Fibroblast of lung (primary cell): Measurements from ENCODE around the gene KIF19. TPM values are rescaled to one million over a fixed set of nuclear protein-coding genes. Genes with fewer than 3 reads are reported as not detected.

Experiments used
- DNase-seq, 2 donors: peaks; one replicate each; pipeline versions ENCODE4 v3.0.0 to v3.0.0-alpha.2; 2010; ENCODE audit warnings: low read depth in 2 of 2
- H2AFZ ChIP-seq: 2 replicates; pipeline ENCODE4 v1.5.1; 2012; ENCODE audit warnings: low read length, control low read depth, inconsistent platforms
- H3K27ac ChIP-seq: 2 replicates; pipeline ENCODE4 v1.5.1; 2011; ENCODE audit warnings: low read length, control low read depth; ENCODE audit not compliant: insufficient read depth
- H3K27me3 ChIP-seq: 2 replicates; pipeline ENCODE4 v1.5.1; 2011; ENCODE audit warnings: mild to moderate bottlenecking, low read length; ENCODE audit not compliant: control insufficient read depth, insufficient read depth
- H3K36me3 ChIP-seq: 2 replicates; pipeline ENCODE4 v1.5.1; 2011; ENCODE audit warnings: low read length; ENCODE audit not compliant: control insufficient read depth, insufficient read depth
- H3K4me1 ChIP-seq: 2 replicates; pipeline ENCODE4 v1.5.1; 2011; ENCODE audit warnings: low read length; ENCODE audit not compliant: control insufficient read depth, insufficient read depth; ENCODE audit errors: extremely low read depth
- H3K4me2 ChIP-seq: 2 replicates; pipeline ENCODE4 v1.5.1; 2011; ENCODE audit warnings: low read length, control low read depth; ENCODE audit not compliant: insufficient read depth; ENCODE audit errors: extremely low read depth
- H3K4me3 ChIP-seq, 4 experiments: fragments of 200-600 bp in 1 of 4; sonication (generic) in 1 of 4; replicated peaks in 1 of 4; 2 replicates each; pipeline ENCODE4 v1.5.1; 2011 to 2016; ENCODE audit warnings: low read length in 4 of 4, low read depth in 3 of 4, mild to moderate bottlenecking in 3 of 4, control low read depth in 2 of 4, inconsistent platforms in 1 of 4, mixed read lengths in 1 of 4; ENCODE audit not compliant: insufficient read depth in 1 of 4; ENCODE audit errors: control extremely low read depth in 1 of 4
- H3K79me2 ChIP-seq: 2 replicates; pipeline ENCODE4 v1.5.1; 2012; ENCODE audit warnings: mild to moderate bottlenecking, low read length, inconsistent platforms; ENCODE audit not compliant: control insufficient read depth, insufficient read depth
- H3K9ac ChIP-seq: 2 replicates; pipeline ENCODE4 v1.5.1; 2011; ENCODE audit warnings: mild to moderate bottlenecking, low read length, control low read depth; ENCODE audit not compliant: insufficient read depth
- H3K9me3 ChIP-seq: 2 replicates; pipeline ENCODE4 v1.5.1; 2012; ENCODE audit warnings: low read depth, low read length; ENCODE audit not compliant: control insufficient read depth, insufficient read depth
- H4K20me1 ChIP-seq: 2 replicates; pipeline ENCODE4 v1.5.1; 2011; ENCODE audit warnings: low read length; ENCODE audit not compliant: control insufficient read depth, insufficient read depth; ENCODE audit errors: extremely low read depth
- CTCF ChIP-seq, 2 donors: IDR thresholded peaks in 1 of 2; conservative IDR thresholded peaks in 1 of 2; 1 replicate in 1 of 2; 2 replicates in 1 of 2; pipeline ENCODE4 v1.5.1; 2011 to 2012; ENCODE audit warnings: low read length in 2 of 2, control low read depth in 1 of 2, inconsistent platforms in 1 of 2, low read depth in 1 of 2, mild to moderate bottlenecking in 1 of 2
- EZH2 ChIP-seq: IDR thresholded peaks from 2 replicates; pipeline ENCODE4 v1.5.1; 2012; ENCODE audit warnings: low read length, control low read depth, mild to moderate bottlenecking; ENCODE audit errors: missing control alignments
- polyA plus RNA-seq, 2 donors: library from polyadenylated mRNA; depleted of rRNA in 1 of 2; stranded (reverse) in 1 of 2; unstranded in 1 of 2; fragments of >200 nt; gene quantifications; 2 replicates each; pipeline ENCODE4 v1.2.1, GENCODE V29; 2011 to 2012; ENCODE audit warnings: missing spikeins in 1 of 2
- total RNA-seq: library from RNA; depleted of rRNA; stranded (reverse); fragments of >200 nt; gene quantifications from 2 replicates; pipeline ENCODE4 v1.2.1, GENCODE V29; 2014

Gene KIF19
- total and polyA plus RNA-seq, 2 donors (not counting 1 experiment from before 2014, with no cell fraction given): under 0.01 TPM; not detected in 1

- no peaks in the 10 kb centered on the region for H3K4me1 ChIP-seq
- H3K79me2 ChIP-seq: no peaks in the 10 kb centered on the region
- no peaks in the 10 kb centered on the region for H4K20me1 ChIP-seq
- no peak overlapping the region for H3K4me2 ChIP-seq
- H3K27me3 ChIP-seq: no peaks in the 10 kb centered on the region
- no peak overlapping the region for H3K4me3 ChIP-seq
- TF ChIP-seq EZH2 (no peak), CTCF (conservative IDR thresholded peaks at IDR 0.05 in 1 of 2, IDR thresholded peaks at IDR 0.05 in 1 of 2; ENCODE audit: low read depth in 1 of 2, low read length in 2 of 2) (no peak)
- H3K27ac ChIP-seq: no peak overlapping the region
- no peaks in the 10 kb centered on the region for H3K36me3 ChIP-seq
- DNase-seq: peak in 1 of 2 donors; percentile 60
- no peak overlapping the region for H3K9ac ChIP-seq
- no peak overlapping the region for H2AFZ ChIP-seq
- no peaks in the 10 kb centered on the region for H3K9me3 ChIP-seq
Measured at GRCh38 chr17:74386386-74386785, 60.4 kb downstream of the KIF19 start.

- Histone ChIP-seq H3K27ac (no peak overlapping the region), H3K4me2 (no peak overlapping the region), H3K4me3 (no peak overlapping the region), H2AFZ (no peak overlapping the region), H3K9me3 (no peaks in the 10 kb centered on the region), H3K4me1 (no peaks in the 10 kb centered on the region), H3K27me3 (no peaks in the 10 kb centered on the region), H3K79me2 (no peaks in the 10 kb centered on the region), H3K36me3 (no peaks in the 10 kb centered on the region), H3K9ac (no peak overlapping the region), H4K20me1 (no peaks in the 10 kb centered on the region)
- DNase-seq: no peak
- TF ChIP-seq EZH2 (no peak), CTCF (conservative IDR thresholded peaks at IDR 0.05 in 1 of 2, IDR thresholded peaks at IDR 0.05 in 1 of 2; ENCODE audit: low read depth in 1 of 2, low read length in 2 of 2) (no peak)
Measured at GRCh38 chr17:74387365-74388218, 61.6 kb downstream of the KIF19 start.

GRCh38 chr17:74389084-74389753, 63.2 kb downstream of the KIF19 start:
- H3K9me3 ChIP-seq: no peaks in the 10 kb centered on the region
- TF ChIP-seq CTCF (conservative IDR thresholded peaks at IDR 0.05 in 1 of 2, IDR thresholded peaks at IDR 0.05 in 1 of 2; ENCODE audit: low read depth in 1 of 2, low read length in 2 of 2) (no peak), EZH2 (no peak)
- no peak overlapping the region for H2AFZ ChIP-seq
- H3K4me3 ChIP-seq: no peak overlapping the region
- H3K27me3 ChIP-seq: no peaks in the 10 kb centered on the region
- no peak for DNase-seq
- no peaks in the 10 kb centered on the region for H4K20me1 ChIP-seq
- no peak overlapping the region for H3K27ac ChIP-seq
- no peaks in the 10 kb centered on the region for H3K36me3 ChIP-seq
- H3K4me1 ChIP-seq: no peaks in the 10 kb centered on the region
- no peak overlapping the region for H3K4me2 ChIP-seq
- no peak overlapping the region for H3K9ac ChIP-seq
- H3K79me2 ChIP-seq: no peaks in the 10 kb centered on the region
